ENCODE results near the gene ARHGAP10.
"Not testable (repeated sequence)": the region's sequence is repeated elsewhere in the genome, so short reads cannot be mapped to it uniquely, and the experiment has no call there.

ARHGAP10 gene

DNA sequence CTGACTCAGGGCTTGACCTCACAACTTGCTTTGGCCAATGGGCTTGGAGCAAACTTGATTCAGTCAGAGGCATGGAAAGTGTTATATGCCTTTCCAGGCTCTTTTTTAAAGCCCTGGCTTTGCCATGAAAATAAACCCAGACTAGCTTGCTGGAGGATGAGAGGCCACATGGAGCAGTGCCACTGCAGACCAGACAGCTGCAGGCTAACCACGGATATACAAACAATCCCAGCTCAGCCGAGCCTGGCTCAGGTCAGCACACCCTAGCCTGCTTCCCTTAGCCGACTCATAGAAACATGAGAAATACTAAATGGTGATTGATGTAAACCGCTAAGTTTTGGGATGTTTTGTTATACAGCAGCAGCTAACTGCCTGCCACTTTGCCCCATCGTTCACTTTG, 345.1 kb downstream of the ARHGAP10 start:
- TF ChIP-seq, protein P1, sequence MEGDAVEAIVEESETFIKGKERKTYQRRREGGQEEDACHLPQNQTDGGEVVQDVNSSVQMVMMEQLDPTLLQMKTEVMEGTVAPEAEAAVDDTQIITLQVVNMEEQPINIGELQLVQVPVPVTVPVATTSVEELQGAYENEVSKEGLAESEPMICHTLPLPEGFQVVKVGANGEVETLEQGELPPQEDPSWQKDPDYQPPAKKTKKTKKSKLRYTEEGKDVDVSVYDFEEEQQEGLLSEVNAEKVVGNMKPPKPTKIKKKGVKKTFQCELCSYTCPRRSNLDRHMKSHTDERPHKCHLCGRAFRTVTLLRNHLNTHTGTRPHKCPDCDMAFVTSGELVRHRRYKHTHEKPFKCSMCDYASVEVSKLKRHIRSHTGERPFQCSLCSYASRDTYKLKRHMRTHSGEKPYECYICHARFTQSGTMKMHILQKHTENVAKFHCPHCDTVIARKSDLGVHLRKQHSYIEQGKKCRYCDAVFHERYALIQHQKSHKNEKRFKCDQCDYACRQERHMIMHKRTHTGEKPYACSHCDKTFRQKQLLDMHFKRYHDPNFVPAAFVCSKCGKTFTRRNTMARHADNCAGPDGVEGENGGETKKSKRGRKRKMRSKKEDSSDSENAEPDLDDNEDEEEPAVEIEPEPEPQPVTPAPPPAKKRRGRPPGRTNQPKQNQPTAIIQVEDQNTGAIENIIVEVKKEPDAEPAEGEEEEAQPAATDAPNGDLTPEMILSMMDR (IDR thresholded peaks at IDR 0.05; ENCODE audit: insufficient read depth, low read length, poor library complexity, severe bottlenecking) = no peak
- Histone ChIP-seq H3K4me3 (replicated peaks; ENCODE audit: low read depth, low read length) (no peak overlapping the region), H3K36me3 (ENCODE audit: control insufficient read depth, insufficient read depth, low read length) (peaks cover 28% of the 10 kb centered on the region), H3K27me3 (replicated peaks; ENCODE audit: control insufficient read depth, insufficient read depth, low read length) (no peaks in the 10 kb centered on the region)
- DNase-seq (ENCODE audit: extremely low read depth, insufficient read length) = no peak

- Histone ChIP-seq H3K4me3 (replicated peaks; ENCODE audit: low read depth, low read length) (no peak overlapping the region), H3K27me3 (replicated peaks; ENCODE audit: control insufficient read depth, insufficient read depth, low read length) (no peaks in the 10 kb centered on the region), H3K36me3 (ENCODE audit: control insufficient read depth, insufficient read depth, low read length) (peaks cover 23% of the 10 kb centered on the region)
- no peak for DNase-seq (ENCODE audit: extremely low read depth, insufficient read length)
- TF ChIP-seq, protein P1 (IDR thresholded peaks at IDR 0.05; ENCODE audit: insufficient read depth, low read length, poor library complexity, severe bottlenecking) = no peak
Measured at GRCh38 chr4:148077581-148077980, 345.7 kb downstream of the ARHGAP10 start.

- TF ChIP-seq, protein P1 (IDR thresholded peaks at IDR 0.05; ENCODE audit: insufficient read depth, low read length, poor library complexity, severe bottlenecking) = no peak
- no peak for DNase-seq (ENCODE audit: extremely low read depth, insufficient read length)
- H3K36me3 ChIP-seq (ENCODE audit: control insufficient read depth, insufficient read depth, low read length) = peaks cover 20% of the 10 kb centered on the region
- H3K4me3 ChIP-seq (replicated peaks; ENCODE audit: low read depth, low read length) = no peak overlapping the region
- H3K27me3 ChIP-seq (replicated peaks; ENCODE audit: control insufficient read depth, insufficient read depth, low read length) = no peaks in the 10 kb centered on the region
Measured at GRCh38 chr4:148078061-148078460, 346.2 kb downstream of the ARHGAP10 start.

DNA sequence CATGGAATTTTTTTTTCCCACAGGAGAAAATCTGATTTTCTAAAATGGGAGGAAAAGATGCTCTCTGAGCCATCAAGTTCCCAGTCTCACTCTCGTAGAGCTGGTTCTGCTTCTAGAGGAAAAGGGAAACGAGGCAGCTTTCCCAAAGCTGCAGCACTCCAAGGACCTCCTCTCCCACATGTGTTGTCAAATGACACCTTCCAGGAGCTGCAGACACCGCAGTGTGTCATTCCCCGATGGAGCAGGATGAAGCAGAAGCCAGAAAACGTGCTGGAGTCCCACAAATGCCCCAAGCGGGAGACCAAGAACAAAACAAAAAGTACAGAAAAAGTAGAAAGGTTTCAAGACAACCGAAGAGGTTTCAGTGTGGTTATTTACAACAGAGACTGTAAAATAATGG, 348.1 kb downstream of the ARHGAP10 start:
- TF ChIP-seq, protein P1 (IDR thresholded peaks at IDR 0.05; ENCODE audit: insufficient read depth, low read length, poor library complexity, severe bottlenecking) = no peak
- H3K4me3 ChIP-seq (replicated peaks; ENCODE audit: low read depth, low read length) = no peak overlapping the region
- H3K36me3 ChIP-seq (ENCODE audit: control insufficient read depth, insufficient read depth, low read length) = peaks cover 8% of the 10 kb centered on the region
- no peaks in the 10 kb centered on the region for H3K27me3 ChIP-seq (replicated peaks; ENCODE audit: control insufficient read depth, insufficient read depth, low read length)
- no peak for DNase-seq (ENCODE audit: extremely low read depth, insufficient read length)

DNA sequence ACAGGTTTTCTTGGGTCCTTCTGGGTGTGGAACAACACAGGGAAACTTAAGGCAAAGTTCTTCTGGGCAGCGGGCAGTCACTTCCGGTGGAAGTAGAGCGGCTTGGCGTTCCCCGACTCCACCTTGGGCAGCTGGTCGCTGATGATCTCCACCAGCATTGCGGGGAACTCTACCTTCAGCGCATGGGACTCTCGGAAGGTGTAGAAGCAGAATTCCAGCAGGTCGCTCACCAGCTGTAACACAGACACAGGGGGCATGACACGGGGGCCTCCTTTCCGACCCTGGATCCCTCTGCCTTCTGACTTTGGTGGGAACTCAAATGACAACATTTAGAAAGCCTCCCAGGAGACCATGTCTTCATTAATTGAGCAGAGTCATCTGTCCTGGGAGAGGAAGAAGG, 349.4 kb downstream of the ARHGAP10 start:
- TF ChIP-seq, protein P1 (IDR thresholded peaks at IDR 0.05; ENCODE audit: insufficient read depth, low read length, poor library complexity, severe bottlenecking) = no peak
- Histone ChIP-seq H3K36me3 (ENCODE audit: control insufficient read depth, insufficient read depth, low read length) (peaks cover 5% of the 10 kb centered on the region), H3K4me3 (replicated peaks; ENCODE audit: low read depth, low read length) (no peak overlapping the region), H3K27me3 (replicated peaks; ENCODE audit: control insufficient read depth, insufficient read depth, low read length) (no peaks in the 10 kb centered on the region)
- no peak for DNase-seq (ENCODE audit: extremely low read depth, insufficient read length)

- no peaks in the 10 kb centered on the region for H3K27me3 ChIP-seq (replicated peaks; ENCODE audit: control insufficient read depth, insufficient read depth, low read length)
- peaks cover 3% of the 10 kb centered on the region for H3K36me3 ChIP-seq (ENCODE audit: control insufficient read depth, insufficient read depth, low read length)
- TF ChIP-seq, protein P1 (IDR thresholded peaks at IDR 0.05; ENCODE audit: insufficient read depth, low read length, poor library complexity, severe bottlenecking) = no peak
- no peak overlapping the region for H3K4me3 ChIP-seq (replicated peaks; ENCODE audit: low read depth, low read length)
- DNase-seq (ENCODE audit: extremely low read depth, insufficient read length) = no peak
Measured at GRCh38 chr4:148081745-148082144, 349.9 kb downstream of the ARHGAP10 start.

GRCh38 chr4:148083073-148083472, 351.2 kb downstream of the ARHGAP10 start:
- not testable (repeated sequence) for H3K4me3 ChIP-seq (replicated peaks; ENCODE audit: low read depth, low read length); H3K27me3 ChIP-seq (replicated peaks; ENCODE audit: control insufficient read depth, insufficient read depth, low read length); DNase-seq (ENCODE audit: extremely low read depth, insufficient read length); H3K36me3 ChIP-seq (ENCODE audit: control insufficient read depth, insufficient read depth, low read length)
